ENCODE results near the gene PHKB.
"Not testable (repeated sequence)": the region's sequence is repeated elsewhere in the genome, so short reads cannot be mapped to it uniquely, and the experiment has no call there.

The PHKB gene

DNA sequence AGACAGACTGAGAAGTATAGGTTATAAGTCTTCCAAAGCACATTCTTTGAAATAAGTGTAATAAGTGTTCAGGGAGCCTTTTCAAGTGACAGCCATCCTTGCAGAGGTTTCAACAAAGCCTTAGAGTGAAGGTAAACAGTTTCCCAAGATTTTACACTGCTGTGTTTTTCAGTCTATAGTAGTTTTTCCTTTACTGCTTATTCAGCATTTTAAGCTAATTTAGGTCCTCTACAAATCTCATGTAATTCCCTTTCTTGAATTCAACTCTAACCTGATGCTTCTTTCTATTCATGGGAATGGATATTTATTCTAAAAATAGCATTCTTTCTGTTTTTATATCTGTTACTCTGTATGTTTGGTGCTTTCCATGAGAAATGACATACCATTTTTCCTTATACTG lies 211.3 kb downstream of the PHKB start:
- H3K4me3 ChIP-seq (replicated peaks; ENCODE audit: insufficient read depth, low read length): no peak overlapping the region
- DNase-seq (ENCODE audit: low read depth in 1 of 2, low spot score in 1 of 2): no peak
- H3K27me3 ChIP-seq (ENCODE audit: insufficient read depth, poor library complexity, severe bottlenecking): no peaks in the 10 kb centered on the region
- no peak for TF ChIP-seq POLR2AphosphoS5 (IDR thresholded peaks at IDR 0.05; ENCODE audit: low read depth)
- TF ChIP-seq, protein P1, sequence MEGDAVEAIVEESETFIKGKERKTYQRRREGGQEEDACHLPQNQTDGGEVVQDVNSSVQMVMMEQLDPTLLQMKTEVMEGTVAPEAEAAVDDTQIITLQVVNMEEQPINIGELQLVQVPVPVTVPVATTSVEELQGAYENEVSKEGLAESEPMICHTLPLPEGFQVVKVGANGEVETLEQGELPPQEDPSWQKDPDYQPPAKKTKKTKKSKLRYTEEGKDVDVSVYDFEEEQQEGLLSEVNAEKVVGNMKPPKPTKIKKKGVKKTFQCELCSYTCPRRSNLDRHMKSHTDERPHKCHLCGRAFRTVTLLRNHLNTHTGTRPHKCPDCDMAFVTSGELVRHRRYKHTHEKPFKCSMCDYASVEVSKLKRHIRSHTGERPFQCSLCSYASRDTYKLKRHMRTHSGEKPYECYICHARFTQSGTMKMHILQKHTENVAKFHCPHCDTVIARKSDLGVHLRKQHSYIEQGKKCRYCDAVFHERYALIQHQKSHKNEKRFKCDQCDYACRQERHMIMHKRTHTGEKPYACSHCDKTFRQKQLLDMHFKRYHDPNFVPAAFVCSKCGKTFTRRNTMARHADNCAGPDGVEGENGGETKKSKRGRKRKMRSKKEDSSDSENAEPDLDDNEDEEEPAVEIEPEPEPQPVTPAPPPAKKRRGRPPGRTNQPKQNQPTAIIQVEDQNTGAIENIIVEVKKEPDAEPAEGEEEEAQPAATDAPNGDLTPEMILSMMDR (IDR thresholded peaks at IDR 0.05; ENCODE audit: insufficient read depth, low read length): no peak
- TF ChIP-seq GABPA (IDR thresholded peaks at IDR 0.05; ENCODE audit: low read depth): no peak
- H3K27ac ChIP-seq (replicated peaks): no peak overlapping the region

DNA sequence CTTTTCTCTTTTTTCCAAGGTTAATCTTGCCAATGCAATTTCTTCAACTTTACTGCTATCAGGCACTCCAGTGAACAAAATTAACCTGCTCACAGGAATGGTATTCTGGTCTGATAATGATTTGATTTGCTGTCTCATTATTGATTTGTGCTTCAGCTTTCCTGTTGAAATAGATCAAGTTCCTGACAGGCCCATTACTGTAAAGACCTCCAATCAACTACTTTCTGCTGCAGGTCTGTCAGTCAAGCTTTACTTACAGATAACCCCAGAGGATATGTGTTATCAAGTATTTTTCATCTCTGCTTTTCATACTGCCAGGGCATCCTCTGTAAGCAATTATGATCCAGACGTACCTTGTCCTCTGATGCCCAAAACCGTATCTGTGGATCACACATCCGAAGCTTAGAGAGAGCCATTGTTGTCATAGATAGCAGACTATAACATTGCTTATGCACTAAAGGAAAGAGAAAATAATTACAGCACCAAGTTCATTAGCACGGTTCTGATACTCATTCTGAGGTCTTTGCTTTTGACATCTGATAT lies 215.6 kb downstream of the PHKB start:
- Histone ChIP-seq H3K27ac (replicated peaks) (no peak overlapping the region), H3K27me3 (ENCODE audit: insufficient read depth, poor library complexity, severe bottlenecking) (no peaks in the 10 kb centered on the region), H3K4me3 (replicated peaks; ENCODE audit: insufficient read depth, low read length) (no peak overlapping the region)
- no peak for DNase-seq (ENCODE audit: low read depth in 1 of 2, low spot score in 1 of 2)
- TF ChIP-seq, protein P1 (IDR thresholded peaks at IDR 0.05; ENCODE audit: insufficient read depth, low read length): no peak
- no peak for TF ChIP-seq SPI1 (IDR thresholded peaks at IDR 0.05; ENCODE audit: borderline replicate concordance, low read depth)
- TF ChIP-seq, protein P2, sequence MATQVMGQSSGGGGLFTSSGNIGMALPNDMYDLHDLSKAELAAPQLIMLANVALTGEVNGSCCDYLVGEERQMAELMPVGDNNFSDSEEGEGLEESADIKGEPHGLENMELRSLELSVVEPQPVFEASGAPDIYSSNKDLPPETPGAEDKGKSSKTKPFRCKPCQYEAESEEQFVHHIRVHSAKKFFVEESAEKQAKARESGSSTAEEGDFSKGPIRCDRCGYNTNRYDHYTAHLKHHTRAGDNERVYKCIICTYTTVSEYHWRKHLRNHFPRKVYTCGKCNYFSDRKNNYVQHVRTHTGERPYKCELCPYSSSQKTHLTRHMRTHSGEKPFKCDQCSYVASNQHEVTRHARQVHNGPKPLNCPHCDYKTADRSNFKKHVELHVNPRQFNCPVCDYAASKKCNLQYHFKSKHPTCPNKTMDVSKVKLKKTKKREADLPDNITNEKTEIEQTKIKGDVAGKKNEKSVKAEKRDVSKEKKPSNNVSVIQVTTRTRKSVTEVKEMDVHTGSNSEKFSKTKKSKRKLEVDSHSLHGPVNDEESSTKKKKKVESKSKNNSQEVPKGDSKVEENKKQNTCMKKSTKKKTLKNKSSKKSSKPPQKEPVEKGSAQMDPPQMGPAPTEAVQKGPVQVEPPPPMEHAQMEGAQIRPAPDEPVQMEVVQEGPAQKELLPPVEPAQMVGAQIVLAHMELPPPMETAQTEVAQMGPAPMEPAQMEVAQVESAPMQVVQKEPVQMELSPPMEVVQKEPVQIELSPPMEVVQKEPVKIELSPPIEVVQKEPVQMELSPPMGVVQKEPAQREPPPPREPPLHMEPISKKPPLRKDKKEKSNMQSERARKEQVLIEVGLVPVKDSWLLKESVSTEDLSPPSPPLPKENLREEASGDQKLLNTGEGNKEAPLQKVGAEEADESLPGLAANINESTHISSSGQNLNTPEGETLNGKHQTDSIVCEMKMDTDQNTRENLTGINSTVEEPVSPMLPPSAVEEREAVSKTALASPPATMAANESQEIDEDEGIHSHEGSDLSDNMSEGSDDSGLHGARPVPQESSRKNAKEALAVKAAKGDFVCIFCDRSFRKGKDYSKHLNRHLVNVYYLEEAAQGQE (IDR thresholded peaks at IDR 0.05; ENCODE audit: insufficient replicate concordance, low read depth): no peak
- TF ChIP-seq POLR2AphosphoS5 (IDR thresholded peaks at IDR 0.05; ENCODE audit: low read depth): no peak
- no peak for TF ChIP-seq GABPA (IDR thresholded peaks at IDR 0.05; ENCODE audit: low read depth)

DNA sequence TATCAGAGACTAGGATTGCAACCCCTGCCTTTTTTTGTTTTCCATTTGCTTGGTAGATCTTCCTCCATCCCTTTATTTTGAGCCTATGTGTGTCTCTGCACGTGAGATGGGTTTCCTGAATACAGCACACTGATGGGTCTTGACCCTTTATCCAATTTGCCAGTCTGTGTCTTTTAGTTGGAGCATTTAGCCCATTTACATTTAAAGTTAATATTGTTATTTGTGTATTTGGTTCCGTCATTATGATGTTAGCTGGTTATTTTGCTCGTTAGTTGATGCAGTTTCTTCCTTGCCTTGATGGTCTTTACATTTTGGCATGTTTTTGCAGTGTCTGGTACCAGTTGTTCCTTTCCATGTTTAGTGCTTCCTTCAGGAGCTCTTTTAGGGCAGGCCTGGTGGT lies 220.4 kb downstream of the PHKB start:
- not testable (repeated sequence) for DNase-seq (ENCODE audit: low read depth in 1 of 2, low spot score in 1 of 2); H3K27ac ChIP-seq (replicated peaks); H3K4me3 ChIP-seq (replicated peaks; ENCODE audit: insufficient read depth, low read length); H3K27me3 ChIP-seq (ENCODE audit: insufficient read depth, poor library complexity, severe bottlenecking)

DNA sequence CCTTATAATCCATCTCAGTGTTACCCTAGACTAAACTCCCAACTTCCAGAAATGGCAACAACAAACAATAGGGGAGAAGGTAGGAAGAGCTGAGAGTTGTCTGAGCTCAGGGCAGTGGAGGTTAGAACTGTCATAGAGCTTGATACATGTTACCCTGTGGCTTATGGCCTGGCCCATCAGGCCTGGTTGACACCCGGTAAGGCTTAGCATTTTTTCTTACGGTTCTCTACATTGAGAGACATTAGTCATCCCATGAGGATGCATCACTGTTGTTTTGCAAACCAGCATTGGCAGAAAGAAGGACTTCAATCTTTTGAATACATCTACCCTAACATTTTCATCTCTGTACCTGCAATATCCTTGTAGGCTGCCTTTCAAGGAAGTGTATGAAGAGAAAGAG lies 226.6 kb downstream of the PHKB start:
- DNase-seq (ENCODE audit: low read depth in 1 of 2, low spot score in 1 of 2): no peak
- Histone ChIP-seq H3K27ac (replicated peaks) (no peak overlapping the region), H3K27me3 (ENCODE audit: insufficient read depth, poor library complexity, severe bottlenecking) (no peaks in the 10 kb centered on the region), H3K4me3 (replicated peaks; ENCODE audit: insufficient read depth, low read length) (no peak overlapping the region)
- TF ChIP-seq GABPA (IDR thresholded peaks at IDR 0.05; ENCODE audit: low read depth): no peak
- TF ChIP-seq, protein P1 (IDR thresholded peaks at IDR 0.05; ENCODE audit: insufficient read depth, low read length): no peak
- no peak for TF ChIP-seq SPI1 (IDR thresholded peaks at IDR 0.05; ENCODE audit: borderline replicate concordance, low read depth)
- TF ChIP-seq POLR2AphosphoS5 (IDR thresholded peaks at IDR 0.05; ENCODE audit: low read depth): no peak
- TF ChIP-seq, protein P2 (IDR thresholded peaks at IDR 0.05; ENCODE audit: insufficient replicate concordance, low read depth): no peak
